IgD-negative memory B cell (primary cell): ENCODE measurements around the gene ARHGAP6. TPM values are rescaled to one million over a fixed set of nuclear protein-coding genes. Genes with fewer than 3 reads are reported as not detected.

Source experiments
- H3K27ac Mint-ChIP-seq, 3 donors: one replicate each; pipeline ENCODE4 v1.8.0; 2020 to 2022; ENCODE audit warnings: mild to moderate bottlenecking in 3 of 3, mixed read lengths in 3 of 3, moderate library complexity in 1 of 3
- H3K27me3 Mint-ChIP-seq: one replicate; pipeline ENCODE4 v1.8.0; 2021; ENCODE audit warnings: mixed read lengths
- H3K36me3 Mint-ChIP-seq: one replicate; pipeline ENCODE4 v1.8.0; 2020; ENCODE audit warnings: mild to moderate bottlenecking, mixed read lengths
- H3K4me1 Mint-ChIP-seq, 3 donors: one replicate each; pipeline ENCODE4 v1.8.0; 2020 to 2022; ENCODE audit warnings: mixed read lengths in 3 of 3, mild to moderate bottlenecking in 1 of 3
- H3K4me3 Mint-ChIP-seq, 4 donors: one replicate each; pipeline ENCODE4 v1.8.0; 2020 to 2022; ENCODE audit warnings: mild to moderate bottlenecking in 4 of 4, mixed read lengths in 4 of 4, moderate library complexity in 3 of 4
- H3K9me3 Mint-ChIP-seq, 3 donors: one replicate each; pipeline ENCODE4 v1.8.0; 2020 to 2021; ENCODE audit warnings: mixed read lengths in 3 of 3, mild to moderate bottlenecking in 1 of 3
- polyA plus RNA-seq: library from polyadenylated mRNA; unstranded; fragments of 300-500 nt; fragmentation: Illumina TruSeq; gene quantifications from one replicate; pipeline ENCODE4 v1.2.3, GENCODE V29; 2021

The ARHGAP6 gene, protein sequence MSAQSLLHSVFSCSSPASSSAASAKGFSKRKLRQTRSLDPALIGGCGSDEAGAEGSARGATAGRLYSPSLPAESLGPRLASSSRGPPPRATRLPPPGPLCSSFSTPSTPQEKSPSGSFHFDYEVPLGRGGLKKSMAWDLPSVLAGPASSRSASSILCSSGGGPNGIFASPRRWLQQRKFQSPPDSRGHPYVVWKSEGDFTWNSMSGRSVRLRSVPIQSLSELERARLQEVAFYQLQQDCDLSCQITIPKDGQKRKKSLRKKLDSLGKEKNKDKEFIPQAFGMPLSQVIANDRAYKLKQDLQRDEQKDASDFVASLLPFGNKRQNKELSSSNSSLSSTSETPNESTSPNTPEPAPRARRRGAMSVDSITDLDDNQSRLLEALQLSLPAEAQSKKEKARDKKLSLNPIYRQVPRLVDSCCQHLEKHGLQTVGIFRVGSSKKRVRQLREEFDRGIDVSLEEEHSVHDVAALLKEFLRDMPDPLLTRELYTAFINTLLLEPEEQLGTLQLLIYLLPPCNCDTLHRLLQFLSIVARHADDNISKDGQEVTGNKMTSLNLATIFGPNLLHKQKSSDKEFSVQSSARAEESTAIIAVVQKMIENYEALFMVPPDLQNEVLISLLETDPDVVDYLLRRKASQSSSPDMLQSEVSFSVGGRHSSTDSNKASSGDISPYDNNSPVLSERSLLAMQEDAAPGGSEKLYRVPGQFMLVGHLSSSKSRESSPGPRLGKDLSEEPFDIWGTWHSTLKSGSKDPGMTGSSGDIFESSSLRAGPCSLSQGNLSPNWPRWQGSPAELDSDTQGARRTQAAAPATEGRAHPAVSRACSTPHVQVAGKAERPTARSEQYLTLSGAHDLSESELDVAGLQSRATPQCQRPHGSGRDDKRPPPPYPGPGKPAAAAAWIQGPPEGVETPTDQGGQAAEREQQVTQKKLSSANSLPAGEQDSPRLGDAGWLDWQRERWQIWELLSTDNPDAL (N-terminal part only)
- 0.97 TPM for polyA plus RNA-seq

- H3K9me3 Mint-ChIP-seq, result peaks cover 0 to 1% (median 0%) of the 10 kb centered on the region in 3 donors
- peaks cover 15% of the 10 kb centered on the region for H3K27me3 Mint-ChIP-seq
- H3K4me1 Mint-ChIP-seq, result peaks cover 0 to 4% (median 0%) of the 10 kb centered on the region in 3 donors
- no peak within 1 kb of the TSS for H3K27ac Mint-ChIP-seq
- H3K4me3 Mint-ChIP-seq, result peak within 1 kb of the TSS in 1 of 4 donors; percentile 63
- H3K36me3 Mint-ChIP-seq, result no peaks in the 10 kb centered on the region
These were observed at the start of gene ARHGAP6 for GRCh38 chrX:11665168-11666111. Gene ARHGAP6 (minus strand): TSS chrX:11665920. CDS start chrX:11664828, 1,092 bp downstream.

DNA sequence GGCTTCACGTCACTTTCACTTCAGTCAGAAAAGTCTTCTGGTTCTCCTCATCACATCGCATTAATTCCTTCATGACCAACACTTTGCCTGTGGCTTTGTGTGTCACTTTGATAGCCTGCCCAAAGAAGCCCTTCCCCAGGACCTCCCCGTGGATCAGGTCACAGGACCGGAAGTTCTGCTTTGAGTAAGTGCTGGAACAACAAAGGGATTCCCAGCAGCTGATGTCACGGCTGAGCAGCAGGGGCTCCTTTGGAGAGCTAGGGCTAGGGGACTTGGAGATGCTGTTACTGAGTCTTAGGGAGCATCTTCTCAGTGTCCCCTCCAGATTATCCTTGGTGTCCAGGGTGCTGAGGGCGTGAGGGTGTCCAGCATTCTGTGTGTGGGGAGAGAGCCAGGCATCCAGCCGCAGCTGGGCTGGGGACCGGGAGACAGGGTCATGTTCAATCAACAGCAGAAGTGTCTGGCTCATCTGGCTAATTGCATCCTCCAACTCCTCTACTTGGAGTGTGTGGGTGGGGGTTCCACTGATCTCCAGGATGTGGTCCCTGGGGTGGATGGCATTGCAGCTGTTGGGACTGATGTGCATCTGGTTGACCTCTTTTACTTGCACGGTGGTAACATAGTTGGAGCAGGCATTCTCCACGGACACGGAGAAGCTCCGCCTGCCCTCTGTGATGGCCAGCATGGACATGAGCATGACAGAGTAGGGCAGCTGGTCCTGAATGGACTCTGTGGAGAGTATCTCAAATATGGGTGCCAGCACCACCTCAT is 39.2 kb upstream of the ARHGAP6 start:
- Mint-ChIP-seq H3K27ac (peak overlapping the region in 1 of 3 donors; percentile 34), H3K27me3 (peaks cover 2% of the 10 kb centered on the region), H3K4me3 (no peak overlapping the region), H3K4me1 (no peaks in the 10 kb centered on the region), H3K9me3 (no peaks in the 10 kb centered on the region), H3K36me3 (no peaks in the 10 kb centered on the region)

DNA sequence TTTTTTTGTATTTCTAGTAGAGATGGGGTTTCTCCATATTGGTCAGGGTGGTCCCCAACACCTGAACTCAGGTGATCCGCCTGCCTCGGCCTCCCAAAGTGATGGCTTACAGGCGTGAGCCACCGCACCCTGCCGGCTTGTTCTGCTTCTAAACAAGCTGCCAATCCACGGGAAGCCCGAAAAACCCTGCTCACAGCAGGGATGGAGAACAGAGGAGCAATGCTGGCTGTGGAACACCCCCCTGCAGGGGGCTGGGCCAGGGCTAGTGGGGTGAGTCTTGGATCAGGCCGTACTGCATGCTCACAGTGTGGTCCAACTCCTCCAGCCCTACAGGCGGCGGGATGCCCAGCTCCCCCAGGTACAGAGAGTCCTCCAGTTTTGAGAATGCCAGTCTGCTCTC is 38.1 kb upstream of the ARHGAP6 start:
- no peaks in the 10 kb centered on the region for H3K4me1 Mint-ChIP-seq
- no peaks in the 10 kb centered on the region for H3K9me3 Mint-ChIP-seq
- H3K27me3 Mint-ChIP-seq, result peaks cover 2% of the 10 kb centered on the region
- no peaks in the 10 kb centered on the region for H3K36me3 Mint-ChIP-seq
- H3K4me3 Mint-ChIP-seq, result no peak overlapping the region
- no peak overlapping the region for H3K27ac Mint-ChIP-seq

- H3K27me3 Mint-ChIP-seq, result peaks cover 2% of the 10 kb centered on the region
- no peak overlapping the region for H3K4me3 Mint-ChIP-seq
- no peaks in the 10 kb centered on the region for H3K9me3 Mint-ChIP-seq
- H3K27ac Mint-ChIP-seq, result no peak overlapping the region
- no peaks in the 10 kb centered on the region for H3K36me3 Mint-ChIP-seq
- H3K4me1 Mint-ChIP-seq, result no peaks in the 10 kb centered on the region
These were observed 37.4 kb upstream of the ARHGAP6 start for GRCh38 chrX:11702965-11703631.

GRCh38 chrX:11702420-11702819 is 36.7 kb upstream of the ARHGAP6 start:
- H3K4me1 Mint-ChIP-seq, result no peaks in the 10 kb centered on the region
- no peak overlapping the region for H3K4me3 Mint-ChIP-seq
- H3K9me3 Mint-ChIP-seq, result no peaks in the 10 kb centered on the region
- peaks cover 2% of the 10 kb centered on the region for H3K27me3 Mint-ChIP-seq
- H3K27ac Mint-ChIP-seq, result no peak overlapping the region
- no peaks in the 10 kb centered on the region for H3K36me3 Mint-ChIP-seq

GRCh38 chrX:11698702-11699101 is 33.0 kb upstream of the ARHGAP6 start:
- H3K4me3 Mint-ChIP-seq, result no peak overlapping the region
- no peaks in the 10 kb centered on the region for H3K4me1 Mint-ChIP-seq
- peaks cover 2% of the 10 kb centered on the region for H3K27me3 Mint-ChIP-seq
- H3K9me3 Mint-ChIP-seq, result no peaks in the 10 kb centered on the region
- no peak overlapping the region for H3K27ac Mint-ChIP-seq
- H3K36me3 Mint-ChIP-seq, result no peaks in the 10 kb centered on the region

DNA sequence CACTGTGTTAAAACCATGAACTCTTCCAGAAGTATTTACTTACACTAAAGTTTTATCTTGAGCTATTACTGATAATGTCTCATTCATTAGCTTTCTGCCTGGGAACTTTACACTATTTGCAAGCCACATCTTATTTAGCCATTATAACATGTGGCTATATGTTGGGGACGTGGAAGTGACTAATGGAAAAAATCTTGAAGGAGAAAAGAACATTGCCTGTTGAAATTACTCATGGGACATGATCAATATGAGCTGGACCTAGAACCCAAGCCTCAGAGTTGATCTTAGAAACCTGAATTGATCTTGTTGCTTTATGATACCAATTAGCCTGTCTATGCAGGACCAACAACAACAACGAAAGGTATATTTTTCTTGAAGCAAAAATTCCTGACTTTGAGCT is 22.5 kb upstream of the ARHGAP6 start:
- H3K36me3 Mint-ChIP-seq, result no peaks in the 10 kb centered on the region
- H3K4me3 Mint-ChIP-seq, result no peak overlapping the region
- no peaks in the 10 kb centered on the region for H3K9me3 Mint-ChIP-seq
- peaks cover 4% of the 10 kb centered on the region for H3K27me3 Mint-ChIP-seq
- no peaks in the 10 kb centered on the region for H3K4me1 Mint-ChIP-seq
- no peak overlapping the region for H3K27ac Mint-ChIP-seq

DNA sequence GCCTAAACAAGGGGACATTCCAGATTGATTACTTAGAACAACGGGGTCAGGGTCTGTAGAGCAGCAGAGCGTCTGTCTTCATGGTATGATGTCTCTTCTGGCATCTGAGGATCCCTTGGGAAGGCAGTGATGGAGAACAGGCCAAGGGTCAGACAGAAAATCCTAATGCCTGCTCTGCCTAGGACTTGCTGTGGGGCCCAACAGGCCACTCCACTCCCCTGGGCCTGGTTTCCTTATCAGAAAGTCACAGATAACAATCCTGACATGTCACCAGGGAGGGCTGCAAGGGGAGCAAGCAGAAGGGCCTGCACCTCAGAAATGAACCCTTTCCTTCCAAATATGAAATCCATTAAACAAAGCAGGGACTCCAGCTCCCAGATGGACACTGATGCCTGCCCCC is 21.4 kb upstream of the ARHGAP6 start:
- Mint-ChIP-seq H3K36me3 (no peaks in the 10 kb centered on the region), H3K9me3 (no peaks in the 10 kb centered on the region), H3K4me1 (no peaks in the 10 kb centered on the region), H3K4me3 (no peak overlapping the region), H3K27me3 (peaks cover 2% of the 10 kb centered on the region), H3K27ac (no peak overlapping the region)

DNA sequence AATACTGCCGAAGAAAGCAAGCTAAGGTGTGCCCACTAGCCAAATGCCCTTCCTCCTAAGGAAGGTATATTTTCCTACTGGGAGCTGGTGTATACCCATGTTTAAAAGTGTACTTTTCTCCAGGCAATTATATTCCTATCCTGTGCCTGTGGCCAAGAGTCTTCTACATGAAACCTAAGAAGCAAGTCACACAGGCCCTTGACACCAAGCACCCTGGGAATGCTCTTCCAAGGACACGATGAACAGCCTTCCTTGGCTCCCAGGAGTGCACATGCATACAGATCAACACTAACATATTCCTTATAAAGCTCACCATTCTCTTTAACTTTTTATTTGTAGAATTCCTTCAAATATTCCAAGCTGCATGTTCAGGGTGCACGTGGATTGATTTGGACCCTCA is 17.3 kb upstream of the ARHGAP6 start:
- Mint-ChIP-seq H3K4me1 (peaks cover 0 to 2% (median 0%) of the 10 kb centered on the region in 3 donors), H3K27ac (no peak overlapping the region), H3K36me3 (no peaks in the 10 kb centered on the region), H3K9me3 (no peaks in the 10 kb centered on the region), H3K4me3 (no peak overlapping the region), H3K27me3 (peaks cover 4% of the 10 kb centered on the region)

GRCh38 chrX:11678158-11678557 is 12.4 kb upstream of the ARHGAP6 start:
- peaks cover 10% of the 10 kb centered on the region for H3K27me3 Mint-ChIP-seq
- peaks cover 0 to 6% (median 2%) of the 10 kb centered on the region in 3 donors for H3K9me3 Mint-ChIP-seq
- H3K4me1 Mint-ChIP-seq, result peaks cover 0 to 2% (median 0%) of the 10 kb centered on the region in 3 donors
- H3K4me3 Mint-ChIP-seq, result no peak overlapping the region
- no peak overlapping the region for H3K27ac Mint-ChIP-seq
- no peaks in the 10 kb centered on the region for H3K36me3 Mint-ChIP-seq

DNA sequence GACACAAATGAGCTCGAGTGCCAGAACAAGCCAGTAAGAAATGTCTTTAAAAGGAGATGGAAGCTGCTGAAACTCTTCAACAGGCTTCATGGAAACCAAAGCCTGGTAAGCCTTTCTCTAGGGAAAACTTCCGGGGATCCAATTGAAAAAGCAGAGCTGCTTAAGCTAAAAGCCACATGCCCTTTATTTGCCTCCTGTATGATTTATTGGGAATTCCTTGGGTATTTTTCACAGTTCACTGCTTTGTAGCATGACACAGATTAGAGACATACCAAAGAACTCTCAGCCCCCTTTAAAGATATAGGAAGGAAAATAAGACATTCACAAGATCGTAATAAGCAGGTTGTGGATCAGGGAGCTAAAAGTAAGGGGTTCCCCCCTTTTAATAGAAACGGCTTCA is 6.5 kb upstream of the ARHGAP6 start:
- Mint-ChIP-seq H3K4me3 (no peak overlapping the region), H3K27ac (no peak overlapping the region), H3K27me3 (peaks cover 8% of the 10 kb centered on the region), H3K9me3 (peaks cover 0 to 6% (median 4%) of the 10 kb centered on the region in 3 donors), H3K36me3 (no peaks in the 10 kb centered on the region), H3K4me1 (no peaks in the 10 kb centered on the region)

- peaks cover 13% of the 10 kb centered on the region for H3K27me3 Mint-ChIP-seq
- H3K36me3 Mint-ChIP-seq, result no peaks in the 10 kb centered on the region
These were observed 4.6 kb upstream of the ARHGAP6 start for GRCh38 chrX:11670316-11670715.

DNA sequence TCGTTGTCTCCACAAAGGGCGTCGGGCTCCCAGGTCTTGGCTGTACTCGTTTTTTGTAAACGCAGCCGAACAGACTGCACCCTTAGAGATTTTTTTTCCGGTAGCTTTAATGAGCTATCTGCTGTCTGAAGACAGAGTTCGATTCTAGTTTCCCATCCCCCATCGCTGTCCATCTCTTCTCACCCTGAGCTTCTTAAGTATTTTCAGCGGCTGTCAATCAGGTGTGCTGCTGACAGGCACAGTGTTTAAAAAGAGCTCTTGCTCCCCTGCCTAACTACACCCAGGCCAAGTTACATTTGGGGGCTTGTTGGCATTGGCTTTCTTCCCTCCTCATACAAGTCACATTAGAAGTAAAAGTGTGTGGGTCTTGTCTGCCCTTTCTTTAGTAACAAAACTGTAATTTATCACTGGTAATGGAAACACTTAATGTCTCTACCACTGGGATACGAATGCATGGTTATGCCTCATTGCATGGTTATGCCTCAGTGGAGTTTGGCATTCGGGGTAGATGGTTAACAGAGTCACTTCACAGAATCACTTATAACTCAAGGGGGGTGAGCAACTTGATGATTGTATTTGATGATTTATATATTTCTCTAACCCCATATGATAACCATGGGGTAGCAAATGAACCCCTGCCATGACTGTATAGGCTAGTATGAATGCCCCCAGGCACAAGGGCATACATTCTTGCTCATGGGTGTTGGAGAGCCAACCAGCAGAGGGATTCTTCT is 1.4 kb upstream of the ARHGAP6 start:
- Mint-ChIP-seq H3K4me1 (peaks cover 0 to 4% (median 0%) of the 10 kb centered on the region in 3 donors), H3K27me3 (peaks cover 15% of the 10 kb centered on the region), H3K4me3 (no peak overlapping the region), H3K36me3 (no peaks in the 10 kb centered on the region), H3K9me3 (peaks cover 0 to 1% (median 0%) of the 10 kb centered on the region in 3 donors), H3K27ac (no peak overlapping the region)

More at GRCh38 chrX:11670316-11670715, 4.6 kb upstream of the ARHGAP6 start:
- H3K4me3 Mint-ChIP-seq, result no peak overlapping the region
- peaks cover 0 to 5% (median 4%) of the 10 kb centered on the region in 3 donors for H3K9me3 Mint-ChIP-seq
- no peaks in the 10 kb centered on the region for H3K4me1 Mint-ChIP-seq
- no peak overlapping the region for H3K27ac Mint-ChIP-seq
